Fibroblast of mammary gland (primary cell): Measurements from ENCODE around the gene TNS4.

Source experiments
- DNase-seq: peaks from one replicate; pipeline ENCODE4 v3.0.0-alpha.2; 2010; ENCODE audit warnings: low read depth
- H3K4me3 ChIP-seq: 2 replicates; pipeline ENCODE4 v1.5.1; 2011; ENCODE audit warnings: low read depth, mild to moderate bottlenecking, low read length, moderate library complexity; ENCODE audit not compliant: control insufficient read depth
- CTCF ChIP-seq: conservative IDR thresholded peaks from 2 replicates; pipeline ENCODE4 v1.5.1; 2011; ENCODE audit warnings: low read depth, low read length, inconsistent platforms; ENCODE audit not compliant: control insufficient read depth, insufficient read depth

Gene TNS4

GRCh38 chr17:40491486-40491885 lies 9.9 kb downstream of the TNS4 start:
- TF ChIP-seq CTCF, result no peak
- DNase-seq, result no peak
- no peak overlapping the region for H3K4me3 ChIP-seq

- no peak for TF ChIP-seq CTCF
- DNase-seq, result no peak
- no peak overlapping the region for H3K4me3 ChIP-seq
Measured at GRCh38 chr17:40490982-40491381, 10.4 kb downstream of the TNS4 start.

- H3K4me3 ChIP-seq, result no peak overlapping the region
- TF ChIP-seq CTCF, result no peak
- peak; percentile 80 for DNase-seq
Measured at GRCh38 chr17:40490289-40490853, 11.1 kb downstream of the TNS4 start.

- no peak for DNase-seq
- no peak for TF ChIP-seq CTCF
- H3K4me3 ChIP-seq, result no peak overlapping the region
Measured at GRCh38 chr17:40487371-40488020, 13.9 kb downstream of the TNS4 start.

- DNase-seq, result peak; percentile 90
- H3K4me3 ChIP-seq, result no peak overlapping the region
- TF ChIP-seq CTCF, result no peak
Measured at GRCh38 chr17:40486522-40487370, 14.7 kb downstream of the TNS4 start.

GRCh38 chr17:40485851-40486521 lies 15.4 kb downstream of the TNS4 start:
- no peak overlapping the region for H3K4me3 ChIP-seq
- no peak for TF ChIP-seq CTCF
- peak; percentile 100 for DNase-seq
